ENCODE results near the gene SNX4. TPM values are rescaled to one million over a fixed set of nuclear protein-coding genes. Genes with fewer than 3 reads are reported as not detected.
"Not testable (repeated sequence)": the region's sequence is repeated elsewhere in the genome, so short reads cannot be mapped to it uniquely, and the experiment has no call there.

Gene SNX4
- total RNA-seq, 1 donor from 2014 or later, result 41.4 TPM

DNA sequence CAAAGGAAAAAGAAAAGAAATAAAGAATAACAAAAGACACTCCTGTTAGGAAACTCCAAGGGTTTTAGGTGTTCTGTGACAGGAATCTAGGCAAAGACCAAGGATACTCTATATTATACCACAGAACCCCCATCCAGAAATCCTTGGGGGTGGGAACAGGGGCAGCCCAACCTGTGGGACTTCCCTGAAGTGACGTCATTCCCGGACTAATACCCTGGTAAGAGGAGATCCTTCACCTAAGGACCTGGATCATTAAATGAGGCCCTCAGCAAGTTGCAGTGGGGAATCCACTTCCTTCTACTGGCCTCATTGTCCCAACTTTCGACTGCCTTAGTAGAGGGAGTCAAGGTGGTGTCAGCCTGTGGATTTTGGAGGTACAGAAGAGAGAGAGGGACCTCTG lies 103.8 kb downstream of the SNX4 start:
- no peaks in the 10 kb centered on the region for H3K36me3 ChIP-seq
- TF ChIP-seq, protein P1, sequence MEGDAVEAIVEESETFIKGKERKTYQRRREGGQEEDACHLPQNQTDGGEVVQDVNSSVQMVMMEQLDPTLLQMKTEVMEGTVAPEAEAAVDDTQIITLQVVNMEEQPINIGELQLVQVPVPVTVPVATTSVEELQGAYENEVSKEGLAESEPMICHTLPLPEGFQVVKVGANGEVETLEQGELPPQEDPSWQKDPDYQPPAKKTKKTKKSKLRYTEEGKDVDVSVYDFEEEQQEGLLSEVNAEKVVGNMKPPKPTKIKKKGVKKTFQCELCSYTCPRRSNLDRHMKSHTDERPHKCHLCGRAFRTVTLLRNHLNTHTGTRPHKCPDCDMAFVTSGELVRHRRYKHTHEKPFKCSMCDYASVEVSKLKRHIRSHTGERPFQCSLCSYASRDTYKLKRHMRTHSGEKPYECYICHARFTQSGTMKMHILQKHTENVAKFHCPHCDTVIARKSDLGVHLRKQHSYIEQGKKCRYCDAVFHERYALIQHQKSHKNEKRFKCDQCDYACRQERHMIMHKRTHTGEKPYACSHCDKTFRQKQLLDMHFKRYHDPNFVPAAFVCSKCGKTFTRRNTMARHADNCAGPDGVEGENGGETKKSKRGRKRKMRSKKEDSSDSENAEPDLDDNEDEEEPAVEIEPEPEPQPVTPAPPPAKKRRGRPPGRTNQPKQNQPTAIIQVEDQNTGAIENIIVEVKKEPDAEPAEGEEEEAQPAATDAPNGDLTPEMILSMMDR (IDR thresholded peaks at IDR 0.05), result no peak
- intact Hi-C loops (cut with DNase I), result no loop called here
- no peak overlapping the region for H3K27ac ChIP-seq
- ATAC-seq, result no peak
- no peak overlapping the region for H3K4me3 ChIP-seq
- no peak for DNase-seq
- no peaks in the 10 kb centered on the region for H3K27me3 ChIP-seq
- H3K4me1 ChIP-seq, result no peaks in the 10 kb centered on the region
- no peaks in the 10 kb centered on the region for H3K9me3 ChIP-seq

DNA sequence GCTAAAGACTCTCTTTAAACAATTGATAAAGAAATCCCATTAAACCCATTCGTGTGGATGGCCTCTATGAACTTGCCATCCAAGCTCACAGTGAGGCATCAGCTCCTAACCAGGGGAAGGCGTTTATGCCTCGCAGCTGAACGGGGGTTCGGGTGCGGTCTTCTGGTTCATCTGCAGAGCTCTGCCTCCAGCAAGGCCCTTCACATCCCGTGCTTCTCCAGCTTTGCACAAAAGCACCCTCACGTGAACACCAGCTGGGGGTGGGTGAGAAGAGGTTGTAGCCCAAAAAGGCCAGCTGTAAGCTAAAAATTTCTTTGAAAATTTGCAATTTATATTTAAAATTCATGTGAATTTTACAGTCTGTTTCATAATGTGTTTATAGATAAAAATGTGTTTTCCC lies 105.3 kb downstream of the SNX4 start:
- DNase-seq (no peak), ATAC-seq (no peak)
- TF ChIP-seq, protein P1 (IDR thresholded peaks at IDR 0.05), result no peak
- no peak overlapping the region for H3K4me3 ChIP-seq
- no peaks in the 10 kb centered on the region for H3K36me3 ChIP-seq
- no peaks in the 10 kb centered on the region for H3K9me3 ChIP-seq
- no peak overlapping the region for H3K27ac ChIP-seq
- intact Hi-C loops (cut with DNase I), result no loop called here
- no peaks in the 10 kb centered on the region for H3K4me1 ChIP-seq
- no peaks in the 10 kb centered on the region for H3K27me3 ChIP-seq

DNA sequence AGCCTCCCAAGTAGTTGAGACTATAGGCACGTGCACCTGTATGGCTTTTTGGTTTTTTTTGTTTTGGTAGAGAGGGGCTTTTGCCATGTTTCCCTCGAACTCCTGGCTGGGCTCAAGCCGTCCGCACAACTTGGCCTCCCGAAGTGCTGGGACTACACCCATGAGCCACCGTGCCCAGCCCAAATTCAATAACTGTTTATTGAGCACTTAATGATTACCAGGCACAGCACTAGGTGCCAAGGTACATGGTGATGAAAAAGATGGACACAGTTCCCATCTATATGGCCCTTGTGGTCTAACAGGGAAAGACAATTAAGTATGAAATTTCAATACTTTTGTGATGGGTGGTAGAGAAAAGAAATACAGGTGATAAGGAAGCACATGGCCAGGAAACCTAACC lies 109.1 kb downstream of the SNX4 start:
- intact Hi-C loops (cut with DNase I), result no loop called here
- Histone ChIP-seq H3K9me3 (no peaks in the 10 kb centered on the region), H3K27ac (no peak overlapping the region), H3K36me3 (no peaks in the 10 kb centered on the region), H3K27me3 (no peaks in the 10 kb centered on the region), H3K4me3 (no peak overlapping the region), H3K4me1 (no peaks in the 10 kb centered on the region)
- TF ChIP-seq, protein P1 (IDR thresholded peaks at IDR 0.05), result no peak
- DNase-seq, result no peak
- ATAC-seq, result no peak

DNA sequence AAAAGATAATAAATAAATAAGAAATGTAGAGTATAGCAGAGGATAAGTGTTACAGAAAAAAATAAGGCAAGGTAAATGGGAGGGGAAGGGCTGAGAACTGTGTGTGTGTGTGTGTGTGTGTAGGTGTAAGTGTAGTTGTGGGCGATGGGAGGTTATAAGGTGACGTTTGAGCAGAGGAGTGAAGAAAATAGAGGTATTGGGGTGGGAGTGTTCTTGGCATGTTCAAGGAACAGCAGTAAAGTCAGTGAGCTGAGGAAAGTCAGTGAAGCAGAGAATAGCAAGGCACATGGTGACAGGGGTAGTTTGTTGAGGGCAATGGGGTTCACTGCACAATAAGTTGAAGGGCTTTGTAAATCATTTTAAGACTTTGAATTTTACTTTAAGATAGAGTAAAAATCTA lies 113.9 kb downstream of the SNX4 start:
- intact Hi-C loops (cut with DNase I), result no loop called here
- ATAC-seq, result no peak
- Histone ChIP-seq H3K27ac (no peak overlapping the region), H3K9me3 (no peaks in the 10 kb centered on the region), H3K4me1 (no peaks in the 10 kb centered on the region), H3K27me3 (no peaks in the 10 kb centered on the region), H3K36me3 (no peaks in the 10 kb centered on the region), H3K4me3 (no peak overlapping the region)
- TF ChIP-seq, protein P1 (IDR thresholded peaks at IDR 0.05), result no peak
- DNase-seq, result no peak

DNA sequence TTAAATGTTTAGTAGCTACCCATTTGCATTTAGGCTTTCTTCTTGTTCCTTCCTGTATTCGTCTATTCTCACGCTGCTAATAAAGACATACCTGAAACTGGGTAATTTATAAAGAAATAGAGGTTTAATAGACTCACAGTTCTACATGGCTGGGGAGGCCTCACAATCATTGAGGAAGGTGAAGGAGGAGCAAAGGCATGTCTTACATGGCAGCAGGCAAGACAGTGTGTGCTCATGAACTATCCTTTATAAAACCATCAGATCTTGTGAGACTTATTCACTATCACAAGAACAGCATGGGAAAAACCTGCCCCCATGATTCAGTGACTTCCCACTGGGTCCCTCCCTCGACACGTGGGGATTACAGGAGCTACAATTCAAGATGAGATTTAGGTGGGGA lies 114.5 kb downstream of the SNX4 start:
- H3K4me1 ChIP-seq; H3K9me3 ChIP-seq; ATAC-seq; H3K27me3 ChIP-seq; H3K4me3 ChIP-seq; H3K36me3 ChIP-seq; intact Hi-C loops (cut with DNase I); H3K27ac ChIP-seq; DNase-seq: not testable (repeated sequence)

DNA sequence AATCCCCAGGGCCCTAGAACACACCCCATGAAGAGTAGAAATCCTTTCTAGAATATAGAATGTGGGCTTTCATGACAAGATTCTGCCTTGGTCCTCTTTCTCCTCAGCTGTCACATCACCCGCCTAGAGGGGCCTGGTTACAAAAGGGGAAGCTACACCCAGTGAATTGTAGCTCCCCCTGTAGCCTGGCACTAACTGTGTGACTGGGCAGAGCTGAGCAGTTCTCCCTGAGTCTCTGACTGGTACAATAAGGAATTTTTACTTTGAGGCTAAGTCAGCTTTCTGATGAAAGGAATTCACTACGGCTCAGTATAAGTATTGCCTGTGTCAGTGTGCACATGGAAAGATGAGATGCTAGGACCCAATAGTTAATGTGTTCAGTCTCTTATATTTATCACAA lies 116.2 kb downstream of the SNX4 start:
- no peak overlapping the region for H3K27ac ChIP-seq
- TF ChIP-seq, protein P1 (IDR thresholded peaks at IDR 0.05), result no peak
- no peaks in the 10 kb centered on the region for H3K27me3 ChIP-seq
- H3K36me3 ChIP-seq, result no peaks in the 10 kb centered on the region
- intact Hi-C loops (cut with DNase I), result no loop called here
- H3K9me3 ChIP-seq, result no peaks in the 10 kb centered on the region
- no peak for DNase-seq
- no peaks in the 10 kb centered on the region for H3K4me1 ChIP-seq
- H3K4me3 ChIP-seq, result no peak overlapping the region
- ATAC-seq, result no peak

Data from upper lobe of right lung (tissue), 1 donor.